HG02884 (cell line): ENCODE measurements around the gene MYCBPAP.

Experiments
- ATAC-seq: cut with Tn5 transposase; IDR thresholded peaks from one replicate; pipeline ENCODE4 v1.9.1; 2021; ENCODE audit warnings: mild to moderate bottlenecking, moderate library complexity; ENCODE audit not compliant: unreplicated experiment

The MYCBPAP gene

DNA sequence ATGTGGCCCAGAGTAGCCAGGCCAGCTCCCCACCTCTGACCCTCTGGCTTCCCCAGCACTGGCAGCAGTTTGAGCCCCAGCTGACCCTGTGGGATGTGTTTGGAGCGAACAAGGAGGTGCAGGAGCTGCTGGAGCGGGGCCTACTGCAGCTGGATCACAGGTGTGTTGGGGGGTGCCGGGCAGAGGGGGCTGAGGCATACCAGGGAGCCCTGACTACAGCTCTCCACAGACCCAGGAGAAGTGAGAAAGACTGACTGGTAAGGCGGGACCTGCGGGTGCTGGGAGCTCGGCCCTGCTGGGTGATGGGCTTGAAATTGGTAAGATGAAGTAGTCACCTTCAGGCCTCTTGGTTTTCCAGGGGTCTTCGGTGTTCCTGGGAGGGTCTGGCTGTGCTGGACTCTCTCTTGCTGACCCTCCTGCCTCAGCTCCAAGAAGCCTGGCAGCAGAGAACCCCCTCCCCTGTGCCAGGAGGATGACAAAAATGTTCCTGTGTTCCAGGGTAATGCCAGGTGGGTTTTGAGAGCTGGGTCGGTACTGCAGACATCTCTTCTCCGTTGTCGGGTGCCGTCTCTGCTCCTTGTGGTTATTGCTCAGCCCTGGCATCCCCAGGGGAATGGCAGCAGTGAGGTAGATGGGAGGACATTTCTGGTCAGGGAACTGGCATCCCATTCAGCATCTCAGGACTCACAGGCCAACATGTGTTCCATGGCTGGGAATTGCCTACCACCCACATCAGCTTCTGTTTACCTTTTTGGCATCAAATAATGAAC lies 23.7 kb upstream of the MYCBPAP start:
- no peak for ATAC-seq

DNA sequence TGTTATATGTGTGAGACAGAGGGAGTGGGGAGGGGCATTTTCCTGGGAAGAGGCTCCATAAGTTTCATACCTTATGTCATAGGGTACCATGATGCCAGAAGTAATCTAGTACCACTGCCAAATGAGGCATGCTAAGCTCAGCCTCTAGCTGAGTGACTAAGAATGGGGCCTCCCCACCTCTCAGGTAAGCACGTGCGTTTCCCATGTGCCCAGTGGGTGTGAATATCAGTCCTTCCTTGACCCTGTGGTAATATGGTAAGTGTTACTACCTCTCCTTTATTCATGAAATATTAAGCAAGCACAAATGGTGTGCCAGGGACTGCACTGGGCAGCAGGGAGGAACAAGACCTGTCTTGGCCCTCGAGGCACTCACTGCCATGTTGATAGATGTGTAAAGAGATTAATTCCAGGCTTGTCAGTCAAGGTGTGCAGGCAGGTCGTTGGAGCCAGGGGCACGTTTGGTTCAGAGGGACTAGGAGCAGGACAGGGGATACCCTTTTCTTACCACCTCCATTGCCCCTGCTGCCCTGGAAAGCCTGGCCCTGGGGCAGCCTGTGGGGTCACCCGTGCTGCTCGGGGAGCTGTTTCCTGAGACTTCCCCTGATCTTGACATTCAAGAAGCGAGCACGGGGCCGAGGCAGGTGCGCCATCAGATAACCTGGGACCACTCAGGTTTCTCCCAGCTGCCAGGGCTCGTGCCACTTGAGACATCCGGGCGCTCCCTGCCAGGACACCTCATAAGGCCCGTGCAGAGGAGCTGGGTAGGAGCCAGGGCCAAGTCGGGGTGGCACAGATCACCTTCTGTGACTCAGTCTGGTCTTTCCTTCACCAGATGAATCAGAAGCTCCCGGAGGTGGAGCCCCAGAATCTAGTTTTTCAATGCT lies 20.8 kb upstream of the MYCBPAP start:
- ATAC-seq = no peak

- ATAC-seq = no peak
These were observed 19.4 kb upstream of the MYCBPAP start for GRCh38 chr17:50488880-50489279.

- ATAC-seq = no peak
These were observed 16.7 kb upstream of the MYCBPAP start for GRCh38 chr17:50491505-50491904.

- no peak for ATAC-seq
These were observed 16.0 kb upstream of the MYCBPAP start for GRCh38 chr17:50492214-50492613.

DNA sequence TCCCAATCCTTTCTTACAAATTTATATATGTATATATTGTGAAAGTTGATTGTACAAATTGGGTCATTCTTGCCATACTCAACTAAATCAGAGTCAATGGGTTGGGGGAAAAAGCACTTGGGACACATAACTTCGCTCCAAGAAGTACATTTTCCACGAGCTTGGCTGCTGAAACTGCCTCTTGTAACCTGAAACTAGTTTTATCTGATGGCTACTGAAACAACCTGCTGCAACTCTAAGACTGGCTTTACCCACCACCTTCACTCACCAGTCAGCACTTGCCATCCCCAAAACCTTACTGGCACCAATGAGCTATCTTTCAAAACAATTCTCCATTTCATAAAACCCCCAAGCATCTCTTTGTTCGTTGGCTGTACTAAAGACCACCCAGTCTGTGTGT lies 14.5 kb upstream of the MYCBPAP start:
- ATAC-seq = no peak

GRCh38 chr17:50495217-50495823 lies 12.9 kb upstream of the MYCBPAP start:
- ATAC-seq = no peak

DNA sequence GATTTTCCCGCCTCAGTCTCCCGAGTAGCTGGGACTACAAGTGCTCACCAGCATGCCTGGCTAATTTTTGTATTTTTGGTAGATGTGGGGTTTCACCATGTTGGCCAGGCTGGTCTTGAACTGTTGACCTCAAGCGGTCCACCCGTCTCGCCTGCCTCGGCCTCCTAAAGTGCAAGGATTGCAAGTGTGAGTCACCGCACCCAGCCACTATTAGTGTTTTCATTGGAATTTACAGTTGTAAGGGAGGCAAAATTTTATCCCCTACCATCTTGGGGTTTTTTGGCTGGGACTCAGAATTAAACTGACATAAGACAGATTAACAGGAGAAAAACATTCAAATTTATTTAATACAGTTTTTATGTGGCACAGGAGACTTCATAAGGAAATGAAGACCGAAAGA lies 12.3 kb upstream of the MYCBPAP start:
- no peak for ATAC-seq

DNA sequence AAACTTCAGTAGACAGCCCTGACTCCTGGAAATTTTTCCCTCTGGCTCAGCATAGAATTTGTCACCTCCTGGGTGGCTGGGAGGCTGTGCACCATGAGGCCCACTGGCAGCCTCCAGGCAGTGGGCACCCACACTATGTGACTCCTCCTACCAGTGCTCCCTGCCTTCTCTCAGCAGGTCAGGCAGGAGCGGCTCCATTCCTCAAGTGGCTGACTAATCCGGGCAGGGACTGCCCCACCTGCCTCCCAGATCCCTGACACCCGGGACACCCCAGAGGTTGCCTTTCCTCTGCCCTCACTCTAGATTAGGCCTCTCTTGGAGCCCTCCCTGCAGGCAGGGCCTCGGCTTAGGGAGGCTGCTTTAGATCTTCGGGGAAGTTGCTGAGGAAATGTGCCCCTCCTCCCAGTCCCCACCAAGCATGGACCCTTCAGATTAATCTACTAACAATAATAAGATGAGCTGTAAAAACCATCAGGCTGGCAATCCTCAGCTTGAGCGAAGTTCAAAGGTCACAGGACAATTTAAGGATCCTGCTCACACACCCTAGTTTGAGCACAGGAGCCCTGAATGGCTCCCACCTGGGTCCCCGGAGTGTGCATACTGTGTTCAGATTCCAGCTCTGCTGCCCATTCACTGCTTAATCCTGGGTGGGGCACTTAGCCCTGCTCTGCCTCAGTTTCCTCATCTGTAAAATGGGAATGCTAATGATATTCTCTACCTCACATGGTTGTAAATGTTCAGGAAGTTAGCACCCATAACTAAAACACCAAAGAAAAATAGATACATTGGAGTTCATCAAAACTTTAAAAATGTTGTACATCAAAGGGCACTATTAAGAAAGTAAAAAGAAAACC lies 10.0 kb upstream of the MYCBPAP start:
- ATAC-seq = no peak

GRCh38 chr17:50499270-50499669 lies 9.0 kb upstream of the MYCBPAP start:
- no peak for ATAC-seq

DNA sequence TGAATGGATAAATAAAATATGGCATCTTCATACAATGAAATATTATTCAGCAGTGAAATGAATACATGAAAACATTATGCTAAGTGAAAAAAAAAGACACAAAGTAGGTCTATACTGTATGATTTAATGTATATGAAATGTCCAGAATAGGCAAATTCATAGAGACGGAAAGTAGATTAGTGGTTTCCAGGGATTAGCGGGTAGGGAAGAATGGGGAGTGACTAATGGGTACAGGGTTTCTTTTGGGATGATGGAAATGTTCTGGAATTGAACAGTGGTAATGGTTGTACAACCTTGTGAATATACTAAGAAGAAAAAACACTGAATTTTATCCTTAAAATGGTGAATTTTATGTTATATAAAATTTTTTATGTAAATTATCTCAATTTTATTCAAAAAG lies 8.5 kb upstream of the MYCBPAP start:
- no peak for ATAC-seq

GRCh38 chr17:50501054-50501453 lies 7.2 kb upstream of the MYCBPAP start:
- ATAC-seq = no peak

DNA sequence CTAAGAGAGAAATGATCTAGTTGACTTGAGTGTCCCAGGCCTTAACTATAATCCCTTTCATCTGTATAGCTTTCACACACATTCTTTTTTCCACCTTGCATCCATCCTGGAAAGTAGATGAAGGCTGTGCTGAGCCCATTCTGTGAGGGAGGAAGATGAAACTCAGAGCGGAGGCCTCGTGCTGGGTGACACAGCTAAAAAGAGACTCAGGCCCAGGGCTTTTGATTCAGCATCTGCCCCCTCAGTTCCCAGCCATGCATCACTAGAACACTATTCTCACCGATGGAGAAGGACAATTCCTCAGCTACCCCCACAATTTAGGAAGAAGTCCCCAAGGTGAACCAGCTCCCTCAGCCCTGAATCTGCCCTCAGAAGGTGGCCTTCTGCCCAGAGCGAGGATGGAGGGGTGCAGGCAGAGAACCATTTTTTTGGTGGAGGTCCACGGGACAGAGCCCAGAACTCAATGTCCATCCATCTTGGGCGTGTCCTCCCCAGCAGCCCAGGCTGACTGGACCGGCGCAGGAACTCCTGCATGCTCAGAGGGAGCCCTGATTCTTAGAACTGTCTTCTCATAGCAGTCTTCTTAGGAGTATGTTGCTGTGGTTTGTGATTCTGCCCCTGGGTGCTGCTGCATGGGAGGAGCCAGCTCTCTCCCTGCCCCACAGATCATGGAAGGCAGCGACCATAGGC lies 5.8 kb upstream of the MYCBPAP start:
- no peak for ATAC-seq

DNA sequence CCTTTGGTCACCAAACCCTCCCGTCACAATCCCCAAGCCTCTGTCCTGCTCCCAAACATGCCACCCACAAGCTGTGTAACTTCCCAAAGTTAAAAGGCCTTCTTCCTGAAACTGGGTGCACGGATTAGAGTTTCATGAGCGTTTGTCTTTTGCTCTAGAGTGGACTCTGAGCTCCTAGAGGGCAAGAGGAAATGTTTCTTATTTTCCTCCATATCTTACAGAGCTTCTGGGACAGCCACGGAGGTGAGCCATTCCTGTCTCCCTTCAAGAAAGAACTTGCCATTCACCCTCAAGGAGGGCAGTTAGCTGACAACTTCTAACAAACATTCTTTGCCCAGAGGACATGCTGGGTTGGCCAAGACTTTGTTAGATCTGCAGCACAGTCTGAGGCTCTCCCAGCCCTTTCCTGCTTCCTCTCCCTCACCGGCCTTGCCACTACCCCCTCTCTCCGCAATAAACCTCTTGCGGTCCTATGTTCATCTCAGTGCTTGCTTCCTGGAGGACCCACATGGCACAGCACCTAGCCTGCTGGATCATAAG lies 2.6 kb upstream of the MYCBPAP start:
- no peak for ATAC-seq

GRCh38 chr17:50506298-50506697 lies 1.9 kb upstream of the MYCBPAP start:
- no peak for ATAC-seq

GRCh38 chr17:50508573-50509460 lies 578 bp downstream of the MYCBPAP start:
- ATAC-seq = no peak

- peak; percentile 80 for ATAC-seq
These were observed 2.8 kb downstream of the MYCBPAP start for GRCh38 chr17:50511058-50511457.

DNA sequence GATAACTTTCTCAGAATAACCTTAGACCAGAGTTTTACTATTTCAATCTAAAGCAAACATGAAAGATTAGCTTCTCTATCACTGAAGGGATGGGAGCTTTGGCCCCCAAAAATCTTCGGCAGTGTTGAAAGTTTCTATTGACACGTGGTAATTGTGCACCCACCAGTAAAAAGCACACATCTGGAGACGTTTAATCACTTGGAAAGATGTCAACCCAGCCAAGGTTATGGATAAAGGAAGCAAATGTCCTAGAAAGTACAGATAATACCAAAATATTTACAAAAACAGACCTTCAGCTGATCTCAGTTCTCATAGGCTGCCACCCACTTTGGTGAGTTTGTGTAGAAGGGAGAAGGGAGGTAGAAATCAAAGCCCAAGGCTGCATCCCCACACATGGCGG lies 5.3 kb downstream of the MYCBPAP start:
- no peak for ATAC-seq

DNA sequence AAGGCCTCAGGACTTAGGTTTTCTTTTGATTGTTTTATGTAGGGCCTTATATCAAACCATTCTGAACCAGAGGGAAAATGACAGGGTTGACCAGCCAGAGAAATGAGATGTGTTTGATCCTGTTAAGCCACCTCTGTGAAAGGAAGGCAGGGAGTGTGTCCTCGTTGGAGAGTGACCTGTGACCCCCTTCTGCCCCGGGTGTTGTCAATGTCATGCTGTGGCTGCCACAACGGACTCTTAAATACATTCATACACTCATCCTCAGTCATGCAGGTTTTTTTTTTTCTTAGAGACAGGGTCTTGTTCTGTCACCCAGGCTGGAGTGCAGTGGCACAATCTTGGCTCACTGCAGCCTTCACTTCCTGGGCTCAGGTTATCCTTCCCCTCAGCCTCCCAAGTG lies 6.1 kb downstream of the MYCBPAP start:
- no peak for ATAC-seq
